H1 (cell line): ENCODE results near the gene FANCL. TPM values are rescaled to one million over a fixed set of nuclear protein-coding genes. Genes with fewer than 3 reads are reported as not detected.

Source experiments
- CTCF ChIA-PET: fragments of 300-600 bp; sonication (Branson Sonifier 250); formaldehyde crosslinking; loops from one replicate; lab custom pipeline; 2021; ENCODE audit not compliant: partially characterized antibody; lab: Charles Lee
- POLR2A ChIA-PET: fragments of 300-600 bp; sonication (Branson Sonifier 250); formaldehyde crosslinking; loops from one replicate; lab custom pipeline; 2021; ENCODE audit warnings: inconsistent platforms; ENCODE audit not compliant: partially characterized antibody; lab: Charles Lee
- DNase-seq, 2 experiments: peaks; one replicate each; pipeline versions ENCODE4 v3.0.0 to v3.0.0-alpha.2; 2010 to 2022; ENCODE audit warnings: low spot score in 2 of 2, low read depth in 1 of 2, mixed read lengths in 1 of 2
- FAIRE-seq: peaks from 2 replicates; lab custom pipeline; 2011; peaks lifted over from hg19 to GRCh38; lab: Jason Lieb, UNC
- H2AFZ ChIP-seq: 2 replicates; pipeline ENCODE4 v1.8.1; 2012; ENCODE audit warnings: low read length, inconsistent platforms
- H2AK5ac ChIP-seq: 2 replicates; pipeline ENCODE4 v1.6.1; 2013; ENCODE audit warnings: low read depth, low read length
- H2BK120ac ChIP-seq: replicated peaks from 2 replicates; pipeline ENCODE3; 2013; ENCODE audit warnings: low read depth, low read length, inconsistent platforms
- H2BK12ac ChIP-seq: 2 replicates; pipeline ENCODE4 v1.6.1; 2013; ENCODE audit warnings: low read depth, low read length
- H2BK15ac ChIP-seq: 2 replicates; pipeline ENCODE4 v1.6.1; 2013; ENCODE audit warnings: low read length
- H2BK20ac ChIP-seq: 2 replicates; pipeline ENCODE4 v1.6.1; 2013; ENCODE audit warnings: low read length
- H2BK5ac ChIP-seq: 2 replicates; pipeline ENCODE4 v1.6.1; 2013; ENCODE audit warnings: low read depth, low read length
- H3K14ac ChIP-seq: 2 replicates; pipeline ENCODE4 v1.6.1; 2013; ENCODE audit warnings: inconsistent platforms; ENCODE audit not compliant: insufficient read length
- H3K18ac ChIP-seq: 2 replicates; pipeline ENCODE4 v1.6.1; 2013; ENCODE audit warnings: low read length; ENCODE audit errors: extremely low read depth
- H3K23ac ChIP-seq: 2 replicates; pipeline ENCODE4 v1.6.1; 2013; ENCODE audit warnings: inconsistent platforms; ENCODE audit not compliant: insufficient read length
- H3K23me2 ChIP-seq: 2 replicates; pipeline ENCODE4 v1.6.1; 2013; ENCODE audit warnings: low read depth, low read length
- H3K27ac ChIP-seq: 2 replicates; pipeline ENCODE4 v1.6.1; 2011; ENCODE audit warnings: low read depth, low read length, inconsistent platforms
- H3K27me3 ChIP-seq, 4 experiments: replicated peaks in 1 of 4; 1 replicate in 1 of 4; 2 replicates in 3 of 4; pipeline versions ENCODE4 v1.6.1 to v1.8.1; 2011 to 2013; ENCODE audit warnings: low read length in 3 of 4, mild to moderate bottlenecking in 3 of 4, inconsistent platforms in 2 of 4, mixed read lengths in 2 of 4, moderate library complexity in 1 of 4; ENCODE audit not compliant: control insufficient read depth in 3 of 4, insufficient read depth in 3 of 4; ENCODE audit errors: extremely low read depth in 1 of 4
- H3K36me3 ChIP-seq, 4 experiments: 2 replicates each; pipeline versions ENCODE4 v1.6.1 to v1.8.1; 2011 to 2013; ENCODE audit warnings: mild to moderate bottlenecking in 4 of 4, low read length in 3 of 4, moderate library complexity in 2 of 4, control low read depth in 1 of 4, inconsistent platforms in 1 of 4; ENCODE audit not compliant: insufficient read depth in 4 of 4, control insufficient read depth in 2 of 4
- H3K4ac ChIP-seq: replicated peaks from 2 replicates; pipeline ENCODE3; 2013; ENCODE audit warnings: low read length, low read depth, mixed read lengths, inconsistent platforms; ENCODE audit not compliant: insufficient read length
- H3K4me1 ChIP-seq, 4 experiments: replicated peaks in 1 of 4; 1 replicate in 1 of 4; 2 replicates in 3 of 4; pipeline versions ENCODE4 v1.6.1 to v1.8.1; 2011 to 2013; ENCODE audit warnings: low read length in 3 of 4, inconsistent platforms in 2 of 4, mixed read lengths in 1 of 4; ENCODE audit not compliant: insufficient read depth in 4 of 4, control insufficient read depth in 3 of 4
- H3K4me2 ChIP-seq, 2 experiments: 2 replicates each; pipeline versions ENCODE4 v1.6.1 to v1.8.1; 2011 to 2013; ENCODE audit warnings: low read depth in 2 of 2, low read length in 2 of 2, control low read depth in 1 of 2, inconsistent platforms in 1 of 2, mild to moderate bottlenecking in 1 of 2; ENCODE audit not compliant: insufficient read depth in 1 of 2
- H3K4me3 ChIP-seq, 4 experiments: fragments of 200-600, 300-600 bp in 1 of 4; sonication (generic), shearing (Covaris generic), sonication (Bioruptor Twin) in 1 of 4; 2 replicates each; pipeline versions ENCODE4 v1.5.1 to v1.8.1; 2011 to 2016; ENCODE audit warnings: low read length in 4 of 4, low read depth in 3 of 4, control low read depth in 2 of 4, inconsistent platforms in 2 of 4, mild to moderate bottlenecking in 2 of 4, mixed read lengths in 1 of 4, moderate library complexity in 1 of 4; ENCODE audit not compliant: insufficient read depth in 2 of 4; ENCODE audit errors: extremely low read depth in 1 of 4
- H3K56ac ChIP-seq: replicated peaks from 2 replicates; pipeline ENCODE3; 2013; ENCODE audit warnings: low read depth, mild to moderate bottlenecking, mixed read lengths, low read length, inconsistent platforms; ENCODE audit not compliant: insufficient read length
- H3K79me1 ChIP-seq: 2 replicates; pipeline ENCODE4 v1.6.1; 2013; ENCODE audit warnings: low read depth, low read length, control low read depth
- H3K79me2 ChIP-seq, 2 experiments: 2 replicates each; pipeline versions ENCODE4 v1.6.1 to v1.8.1; 2012 to 2013; ENCODE audit warnings: low read length in 2 of 2, mild to moderate bottlenecking in 2 of 2, inconsistent platforms in 1 of 2; ENCODE audit not compliant: insufficient read depth in 2 of 2, control insufficient read depth in 1 of 2
- H3K9ac ChIP-seq, 4 experiments: replicated peaks in 1 of 4; 1 replicate in 1 of 4; 2 replicates in 3 of 4; pipeline versions ENCODE4 v1.6.1 to v1.8.1; 2011 to 2013; ENCODE audit warnings: low read depth in 3 of 4, low read length in 3 of 4, control low read depth in 2 of 4, mild to moderate bottlenecking in 2 of 4, moderate library complexity in 2 of 4, inconsistent platforms in 1 of 4; ENCODE audit errors: extremely low read depth in 1 of 4
- H3K9me3 ChIP-seq, 2 experiments: 2 replicates each; pipeline versions ENCODE4 v1.6.1 to v1.8.1; 2012 to 2013; ENCODE audit warnings: mild to moderate bottlenecking in 2 of 2, moderate library complexity in 2 of 2, control low read depth in 1 of 2, inconsistent platforms in 1 of 2, low read depth in 1 of 2, low read length in 1 of 2, mixed read lengths in 1 of 2; ENCODE audit not compliant: insufficient read depth in 2 of 2
- H4K20me1 ChIP-seq, 2 experiments: replicated peaks in 1 of 2; 2 replicates each; pipeline versions ENCODE3 to v1.8.1; 2011 to 2013; ENCODE audit warnings: inconsistent platforms in 2 of 2, low read length in 2 of 2, mild to moderate bottlenecking in 1 of 2; ENCODE audit not compliant: insufficient read depth in 2 of 2, control insufficient read depth in 1 of 2
- H4K5ac ChIP-seq: 2 replicates; pipeline ENCODE4 v1.6.1; 2013; ENCODE audit warnings: low read length, low read depth, mixed read lengths, inconsistent platforms; ENCODE audit not compliant: insufficient read length
- H4K8ac ChIP-seq: 2 replicates; pipeline ENCODE4 v1.8.0; 2013; ENCODE audit warnings: mild to moderate bottlenecking, moderate library complexity, low read length, inconsistent platforms; ENCODE audit not compliant: insufficient read depth; ENCODE audit errors: extremely low read depth
- H4K91ac ChIP-seq: replicated peaks from 2 replicates; pipeline ENCODE3; 2013; ENCODE audit warnings: low read length, mixed read lengths, inconsistent platforms; ENCODE audit not compliant: insufficient read length
- BACH1 ChIP-seq: IDR thresholded peaks from 2 replicates; pipeline ENCODE4 v1.6.1; 2012; ENCODE audit warnings: low read length, improper control_type of control experiment
- EZH2 ChIP-seq: fragments of 200-600 bp; sonication (generic); IDR thresholded peaks from 2 replicates; pipeline ENCODE4 v1.7.1; 2012; ENCODE audit warnings: low read depth, mild to moderate bottlenecking, moderate library complexity, low read length, inconsistent platforms; ENCODE audit not compliant: severe bottlenecking
- FOSL1 ChIP-seq: IDR thresholded peaks from 2 replicates; pipeline ENCODE4 v1.6.1; 2011; ENCODE audit warnings: mild to moderate bottlenecking, low read depth, low read length, moderate library complexity; ENCODE audit not compliant: insufficient read depth
- HDAC2 ChIP-seq, 2 experiments: fragments of 300-600 bp in 1 of 2; sonication (generic) in 1 of 2; IDR thresholded peaks; 2 replicates each; pipeline ENCODE4 v1.6.1; 2011 to 2012; ENCODE audit warnings: low read depth in 2 of 2, low read length in 2 of 2, mild to moderate bottlenecking in 2 of 2, moderate library complexity in 2 of 2, borderline replicate concordance in 1 of 2, inconsistent platforms in 1 of 2
- JUN ChIP-seq: IDR thresholded peaks from 2 replicates; pipeline ENCODE4 v1.6.1; 2011; ENCODE audit warnings: low read depth, mild to moderate bottlenecking, improper control_type of control experiment, low read length
- MAFK ChIP-seq: IDR thresholded peaks from 2 replicates; pipeline ENCODE4 v1.6.1; 2012; ENCODE audit warnings: low read depth, mild to moderate bottlenecking, improper control_type of control experiment, low read length
- NANOG ChIP-seq: IDR thresholded peaks from 2 replicates; pipeline ENCODE4 v1.6.1; 2011; ENCODE audit warnings: low read length, low read depth, mild to moderate bottlenecking, inconsistent platforms; ENCODE audit not compliant: insufficient read depth, poor library complexity, severe bottlenecking
- RAD21 ChIP-seq, 2 experiments: IDR thresholded peaks in 1 of 2; conservative IDR thresholded peaks in 1 of 2; 2 replicates each; pipeline ENCODE4 v1.6.1; 2011; ENCODE audit warnings: low read depth in 2 of 2, low read length in 2 of 2, improper control_type of control experiment in 1 of 2, inconsistent platforms in 1 of 2, mild to moderate bottlenecking in 1 of 2, moderate library complexity in 1 of 2
- SAP30 ChIP-seq: fragments of 300-600 bp; sonication (generic); IDR thresholded peaks from 2 replicates; pipeline ENCODE4 v1.7.1; 2012; ENCODE audit warnings: low read length, moderate library complexity, mild to moderate bottlenecking, inconsistent platforms; ENCODE audit not compliant: insufficient read depth, insufficient replicate concordance
- ZNF274 ChIP-seq: IDR thresholded peaks from 2 replicates; pipeline ENCODE4 v1.7.0; 2012; ENCODE audit warnings: low read length, borderline replicate concordance; ENCODE audit errors: extremely low read depth
- WGBS, 2 experiments: shearing (Covaris generic) in 1 of 2; methylation state at CpG; one replicate each; pipeline versions ENCODE4 v1.1.6 to v1.1.7; 2013 to 2015; ENCODE audit warnings: low lambda C conversion rate in 2 of 2, mixed read lengths in 2 of 2, inconsistent platforms in 1 of 2, low coverage in 1 of 2, missing lambda C conversion rate in 1 of 2; ENCODE audit not compliant: insufficient replicate concordance in 2 of 2, insufficient coverage in 1 of 2, insufficient read length in 1 of 2; ENCODE audit errors: extremely low coverage in 1 of 2, missing lambda C conversion rate in 1 of 2; 5-methylcytosine and 5-hydroxymethylcytosine counted together
- polyA plus RNA-seq, 7 experiments: library from polyadenylated mRNA; depleted of rRNA in 3 of 7; stranded (reverse) in 5 of 7; unstranded in 2 of 7; fragments of >200 nt in 5 of 7; fragments of 200-250 nt in 2 of 7; gene quantifications; 1 replicate in 5 of 7; 2 replicates in 1 of 7; 4 replicates in 1 of 7; pipeline versions ENCODE4 v1.2.1 to v1.2.3, GENCODE V29; 2011 to 2013; ENCODE audit warnings: missing spikeins in 2 of 7, mixed read lengths in 2 of 7
- total RNA-seq: library from RNA; stranded (reverse); fragmentation: NEBNext Ultra II Directional; extraction: Animal tissue kit (Norgen Biotek cat#: 25700); gene quantifications from 2 replicates; pipeline ENCODE4 v1.2.1, GENCODE V29; 2021
- TF ChIP-seq, protein P1 (sequence below): IDR thresholded peaks from 2 replicates; pipeline ENCODE4 v1.6.1; 2012; ENCODE audit warnings: low read length, inconsistent platforms

Gene FANCL
- total and polyA plus RNA-seq, 2 of the 8 experiments (the other 6 are each of a cell fraction or from before 2014, with no cell fraction given) = 38.7 to 55.9 TPM

DNA sequence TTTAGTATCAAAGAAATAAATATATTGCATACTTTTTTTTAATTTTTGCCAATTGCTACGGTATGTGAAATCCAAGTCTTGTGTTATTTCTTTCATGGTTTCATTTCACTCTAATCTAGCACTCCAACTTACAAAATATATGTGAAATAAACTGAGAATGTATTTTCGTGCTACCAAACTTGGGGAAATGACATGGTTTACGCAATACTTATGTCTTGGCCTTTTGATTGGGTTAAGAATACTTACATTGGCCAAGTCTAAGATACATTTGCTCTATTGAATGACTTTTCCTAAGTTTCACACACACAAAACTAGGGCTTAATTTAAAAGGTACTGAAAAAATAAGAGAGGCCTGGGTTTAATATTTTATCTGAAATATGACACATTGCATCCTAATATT lies 114.0 kb downstream of the FANCL start:
- DNase-seq (no peak), FAIRE-seq (no peak)
- no peak overlapping the region for H2BK5ac ChIP-seq
- H3K56ac ChIP-seq = no peak overlapping the region
- no peak overlapping the region for H3K4ac ChIP-seq
- H3K4me1 ChIP-seq = no peaks in the 10 kb centered on the region
- CTCF ChIA-PET = no interaction called here
- no peaks in the 10 kb centered on the region for H3K9me3 ChIP-seq
- TF ChIP-seq, protein P1, sequence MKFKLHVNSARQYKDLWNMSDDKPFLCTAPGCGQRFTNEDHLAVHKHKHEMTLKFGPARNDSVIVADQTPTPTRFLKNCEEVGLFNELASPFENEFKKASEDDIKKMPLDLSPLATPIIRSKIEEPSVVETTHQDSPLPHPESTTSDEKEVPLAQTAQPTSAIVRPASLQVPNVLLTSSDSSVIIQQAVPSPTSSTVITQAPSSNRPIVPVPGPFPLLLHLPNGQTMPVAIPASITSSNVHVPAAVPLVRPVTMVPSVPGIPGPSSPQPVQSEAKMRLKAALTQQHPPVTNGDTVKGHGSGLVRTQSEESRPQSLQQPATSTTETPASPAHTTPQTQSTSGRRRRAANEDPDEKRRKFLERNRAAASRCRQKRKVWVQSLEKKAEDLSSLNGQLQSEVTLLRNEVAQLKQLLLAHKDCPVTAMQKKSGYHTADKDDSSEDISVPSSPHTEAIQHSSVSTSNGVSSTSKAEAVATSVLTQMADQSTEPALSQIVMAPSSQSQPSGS = no peak
- TF ChIP-seq MAFK (no peak), RAD21 (IDR thresholded peaks at IDR 0.05 in 1 of 2, conservative IDR thresholded peaks at IDR 0.05 in 1 of 2; ENCODE audit: low read depth in 2 of 2, low read length in 2 of 2) (no peak), HDAC2 (IDR thresholded peaks at IDR 0.05; ENCODE audit: borderline replicate concordance in 1 of 2, low read depth in 2 of 2, low read length in 2 of 2) (no peak), EZH2 (no peak), BACH1 (no peak), JUN (no peak), SAP30 (no peak), ZNF274 (no peak), NANOG (no peak), FOSL1 (no peak)
- H4K20me1 ChIP-seq = no peaks in the 10 kb centered on the region
- H3K27ac ChIP-seq = no peak overlapping the region
- H3K79me1 ChIP-seq = no peaks in the 10 kb centered on the region
- no peaks in the 10 kb centered on the region for H3K27me3 ChIP-seq
- H2BK15ac ChIP-seq = no peak overlapping the region
- no peak overlapping the region for H3K23ac ChIP-seq
- no peak overlapping the region for H3K4me2 ChIP-seq
- H3K36me3 ChIP-seq = peaks cover 0 to 3% (median 0%) of the 10 kb centered on the region in 4 experiments; a peak in 2 of 8 replicates
- no peak overlapping the region for H4K8ac ChIP-seq
- POLR2A ChIA-PET = no interaction called here
- no peak overlapping the region for H2BK12ac ChIP-seq
- WGBS, 2 experiments = 90% methylated on average over 3 of the region's 3 CpGs; no CpG with 5 or more reads in 1 of the 2 experiments
- no peak overlapping the region for H3K18ac ChIP-seq
- H3K14ac ChIP-seq = no peak overlapping the region
- H2AK5ac ChIP-seq = no peak overlapping the region
- no peaks in the 10 kb centered on the region for H3K79me2 ChIP-seq
- no peak overlapping the region for H2AFZ ChIP-seq
- H4K5ac ChIP-seq = no peak overlapping the region
- no peak overlapping the region for H2BK20ac ChIP-seq
- no peak overlapping the region for H3K4me3 ChIP-seq
- H3K23me2 ChIP-seq = no peaks in the 10 kb centered on the region
- H4K91ac ChIP-seq = no peak overlapping the region
- H3K9ac ChIP-seq = no peak overlapping the region
- H2BK120ac ChIP-seq = no peak overlapping the region
